Hematopoietic multipotent progenitor cell treated with erythropoietin and hydrocortisone succinate and interleukin-3 and kit ligand, for 15 days (in vitro differentiated cells): ENCODE data around the gene NPAS2.

Source experiments
- DNase-seq: peaks from one replicate; pipeline ENCODE4 v3.0.0-alpha.2; 2015; ENCODE audit warnings: low spot score

Gene NPAS2

GRCh38 chr2:101012706-101013181, 192.8 kb downstream of the NPAS2 start:
- peak; percentile 59 for DNase-seq

GRCh38 chr2:101014264-101014857, 194.4 kb downstream of the NPAS2 start:
- DNase-seq = no peak

- DNase-seq = no peak
These were observed 197.4 kb downstream of the NPAS2 start for GRCh38 chr2:101017371-101017770.

GRCh38 chr2:101018934-101019333, 199.0 kb downstream of the NPAS2 start:
- DNase-seq = no peak

- DNase-seq = no peak
These were observed 202.3 kb downstream of the NPAS2 start for GRCh38 chr2:101022221-101022620.

GRCh38 chr2:101023327-101024107, 203.6 kb downstream of the NPAS2 start:
- no peak for DNase-seq

- DNase-seq = no peak
These were observed 205.6 kb downstream of the NPAS2 start for GRCh38 chr2:101025561-101025960.

GRCh38 chr2:101026253-101026701, 206.3 kb downstream of the NPAS2 start:
- no peak for DNase-seq

GRCh38 chr2:101026923-101027469, 207.1 kb downstream of the NPAS2 start:
- DNase-seq = no peak

GRCh38 chr2:101027852-101028251, 207.9 kb downstream of the NPAS2 start:
- DNase-seq = no peak

- DNase-seq = no peak
These were observed 211.1 kb downstream of the NPAS2 start for GRCh38 chr2:101030866-101031554.

- DNase-seq = no peak
These were observed 212.3 kb downstream of the NPAS2 start for GRCh38 chr2:101032084-101032776.

GRCh38 chr2:101036562-101036961, 216.6 kb downstream of the NPAS2 start:
- no peak for DNase-seq

GRCh38 chr2:101037161-101037755, 217.3 kb downstream of the NPAS2 start:
- DNase-seq = no peak

- no peak for DNase-seq
These were observed 218.7 kb downstream of the NPAS2 start for GRCh38 chr2:101038455-101039255.

GRCh38 chr2:101040072-101040471, 220.1 kb downstream of the NPAS2 start:
- no peak for DNase-seq

GRCh38 chr2:101040761-101041160, 220.8 kb downstream of the NPAS2 start:
- no peak for DNase-seq

GRCh38 chr2:101041413-101041812, 221.5 kb downstream of the NPAS2 start:
- DNase-seq = no peak

GRCh38 chr2:101045330-101045729, 225.4 kb downstream of the NPAS2 start:
- DNase-seq = no peak
